Activated CD4-positive, alpha-beta T cell treated with anti-CD3 and anti-CD28 coated beads, Interleukin-2, amount 50 U/mL, for 48 hours (primary cell): Measurements from ENCODE around the gene NAPB.
"Not testable (repeated sequence)": the region's sequence is repeated elsewhere in the genome, so short reads cannot be mapped to it uniquely, and the experiment has no call there.

Source experiments
- DNase-seq, 2 experiments: peaks; one replicate each; pipeline ENCODE4 v3.0.0-alpha.2; 2020

NAPB gene

DNA sequence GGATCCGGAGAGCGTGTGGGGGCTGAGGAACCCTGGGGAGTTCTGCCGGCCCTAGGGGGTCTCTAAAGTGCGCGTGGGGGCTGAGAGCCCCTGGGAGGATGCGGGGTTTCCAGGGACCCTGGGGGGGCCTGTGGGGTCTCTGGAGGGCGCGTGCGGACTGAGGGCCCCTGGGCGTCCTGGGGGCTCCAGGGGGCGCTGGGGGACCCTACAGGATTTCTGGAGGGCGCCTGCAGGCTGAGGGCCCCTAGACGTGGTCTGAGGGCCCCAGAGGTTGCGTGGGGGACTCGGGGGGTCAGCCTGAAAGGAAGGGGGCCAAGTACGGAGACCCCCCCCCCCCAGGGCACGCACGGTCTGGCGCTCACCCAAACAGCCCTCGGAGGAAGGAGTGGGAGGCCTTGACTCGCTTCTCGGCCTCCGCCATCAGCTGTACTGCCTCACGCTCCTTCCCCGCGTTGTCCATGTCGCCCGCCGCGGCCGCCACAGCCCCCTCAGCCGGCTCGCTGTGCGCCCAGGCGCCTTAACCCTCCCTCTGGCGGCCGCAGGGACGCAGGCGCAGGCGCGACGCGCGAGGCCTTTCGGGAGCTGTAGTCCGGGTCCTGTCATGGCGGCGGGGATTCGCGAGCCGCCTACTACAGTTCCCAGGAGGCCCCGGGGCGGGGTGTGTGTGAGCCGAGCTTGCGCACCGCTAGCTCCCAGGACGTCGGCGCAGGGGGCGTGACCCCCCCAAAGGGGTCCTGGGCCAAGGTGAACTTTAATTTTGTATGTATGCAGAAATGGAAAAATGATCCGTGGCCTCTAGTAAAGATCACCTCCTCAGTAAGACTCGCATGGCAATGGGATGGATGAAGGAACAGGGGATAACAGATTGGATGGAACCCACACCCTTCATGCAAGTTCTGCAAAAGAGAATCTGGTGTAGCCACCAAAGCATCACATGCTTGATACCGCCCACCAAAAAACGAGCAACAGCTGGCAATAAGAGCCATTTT is at the start of gene NAPB:
Gene NAPB (minus strand): TSS at position 546 of the 989 bp plus-strand sequence. CDS start 86 bp downstream, at position 460.
- peak; percentile 91 to 93 for DNase-seq

DNA sequence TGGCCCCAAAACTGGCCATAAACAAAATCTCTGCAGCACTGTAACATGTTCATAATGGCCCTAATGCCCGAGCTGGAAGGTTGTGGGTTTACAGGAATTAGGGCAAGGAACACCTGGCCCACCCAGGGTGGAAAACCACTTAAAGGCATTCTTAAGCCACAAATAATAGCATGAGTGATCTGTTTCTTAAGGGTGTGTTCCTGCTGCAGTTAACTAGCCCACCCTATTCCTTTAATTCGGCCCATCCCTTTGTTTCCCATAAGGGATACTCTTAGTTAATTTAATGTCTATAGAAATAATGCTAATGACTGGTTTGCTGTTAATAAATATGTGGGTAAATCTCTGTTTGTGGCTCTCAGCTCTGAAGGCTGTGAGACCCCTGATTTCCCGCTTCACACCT is 45.7 kb upstream of the NAPB start:
- DNase-seq, result not testable (repeated sequence)

DNA sequence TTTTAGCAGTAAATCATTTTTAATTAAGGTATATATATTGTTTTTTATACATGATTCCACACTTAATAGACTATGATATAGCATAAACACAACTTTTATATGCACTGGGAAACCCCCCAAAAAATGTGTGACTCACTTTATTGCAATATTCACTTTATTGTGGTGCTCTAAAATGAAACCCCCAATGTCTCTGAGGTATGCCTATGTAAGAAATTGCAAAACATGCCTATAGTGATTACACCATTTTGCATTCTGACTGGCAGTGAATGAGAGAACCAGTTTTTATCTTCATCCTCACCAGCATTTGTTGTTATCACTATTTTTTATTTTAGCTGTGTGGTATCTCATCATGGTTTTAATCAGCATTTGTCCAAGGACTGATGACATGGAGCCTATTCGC is 39.9 kb upstream of the NAPB start:
- no peak for DNase-seq

DNA sequence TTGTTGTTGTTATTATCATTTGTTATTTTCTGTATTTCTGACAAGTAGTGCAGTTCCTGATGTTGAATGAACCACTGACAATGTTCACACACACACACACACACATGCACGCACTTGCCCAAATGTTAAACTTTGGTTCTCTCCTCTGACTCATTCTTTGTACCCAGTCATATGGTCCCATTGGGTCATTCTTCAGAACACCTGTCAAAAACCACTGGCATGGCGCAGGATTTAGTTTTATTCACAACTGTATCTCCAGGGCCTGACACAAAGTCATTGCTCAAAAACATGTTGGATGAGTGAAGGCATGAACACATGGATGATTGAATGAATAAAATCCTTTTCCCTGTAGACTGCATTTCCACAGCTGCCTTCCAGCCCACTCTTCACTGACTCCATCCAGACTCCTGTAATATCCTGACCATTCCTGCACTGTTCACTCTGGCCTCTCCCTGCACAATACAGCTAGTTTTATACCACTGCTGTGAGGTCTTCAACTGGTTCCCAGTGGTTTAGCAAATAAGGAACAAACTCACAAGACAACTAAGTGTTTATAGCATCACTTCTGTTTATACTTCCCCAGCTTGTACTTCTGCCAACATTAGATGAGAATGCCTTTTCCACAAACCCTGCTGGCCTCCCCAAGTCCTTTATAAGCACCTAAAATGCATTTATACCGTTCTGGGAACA is 38.3 kb upstream of the NAPB start:
- no peak for DNase-seq

DNA sequence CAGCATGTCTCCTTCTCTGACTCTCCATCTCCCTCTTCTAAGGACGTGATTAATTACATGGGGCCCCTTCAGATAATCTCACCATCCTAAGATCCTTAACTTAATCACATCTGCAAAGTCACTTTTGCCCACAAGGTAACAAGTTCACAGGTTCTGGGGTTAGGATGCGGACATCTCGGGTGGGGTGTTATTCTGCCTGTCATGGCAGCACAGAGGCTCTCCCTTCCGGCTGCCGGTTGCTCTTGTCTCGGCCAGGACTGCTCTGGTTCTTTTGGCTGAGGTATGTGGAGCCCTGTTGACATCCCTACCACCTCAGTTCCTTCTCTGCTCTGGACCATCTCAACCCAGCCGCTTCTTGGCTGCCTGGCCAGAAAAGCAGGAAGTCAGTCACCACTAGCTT is 35.6 kb upstream of the NAPB start:
- no peak for DNase-seq

DNA sequence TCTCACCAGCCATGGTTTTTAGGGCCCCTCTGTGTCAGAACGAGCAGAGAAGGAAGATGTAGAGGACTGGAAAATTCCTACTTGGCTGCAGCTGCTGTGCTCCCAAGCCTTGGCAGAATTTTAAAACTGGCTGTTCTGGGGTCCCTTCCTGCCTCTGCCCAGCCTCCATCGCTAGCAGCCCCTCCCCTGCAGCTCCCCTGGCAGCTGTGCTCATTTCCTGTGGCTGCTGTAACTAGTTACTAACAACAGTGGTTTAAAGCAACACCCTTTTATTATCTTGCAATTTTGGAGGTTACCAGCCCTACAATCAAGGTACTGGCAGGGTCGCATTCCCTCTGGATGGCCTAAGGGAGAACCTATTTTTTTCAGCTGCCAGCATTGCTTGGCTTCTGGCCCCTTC is 35.1 kb upstream of the NAPB start:
- DNase-seq, result no peak

DNA sequence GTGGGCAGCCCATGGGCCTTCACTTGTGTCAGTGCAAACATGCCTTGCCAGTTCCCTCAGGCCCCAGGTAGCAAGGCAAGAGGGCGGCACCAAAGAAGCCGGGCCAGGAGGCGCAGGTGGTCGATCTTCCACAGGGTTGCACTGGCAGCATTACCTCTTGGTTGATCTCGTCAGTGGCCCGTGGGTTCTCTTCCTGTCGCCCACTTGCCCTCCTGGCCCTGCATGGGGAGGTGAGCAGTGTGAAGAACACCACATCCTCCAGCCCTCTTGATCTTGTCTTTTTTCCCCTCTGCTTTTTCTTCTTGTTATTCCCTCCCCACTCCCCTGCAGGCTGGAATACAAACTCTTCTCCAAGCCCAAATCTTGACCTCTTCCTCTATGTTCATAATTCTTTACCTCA is 34.4 kb upstream of the NAPB start:
- DNase-seq, result no peak

DNA sequence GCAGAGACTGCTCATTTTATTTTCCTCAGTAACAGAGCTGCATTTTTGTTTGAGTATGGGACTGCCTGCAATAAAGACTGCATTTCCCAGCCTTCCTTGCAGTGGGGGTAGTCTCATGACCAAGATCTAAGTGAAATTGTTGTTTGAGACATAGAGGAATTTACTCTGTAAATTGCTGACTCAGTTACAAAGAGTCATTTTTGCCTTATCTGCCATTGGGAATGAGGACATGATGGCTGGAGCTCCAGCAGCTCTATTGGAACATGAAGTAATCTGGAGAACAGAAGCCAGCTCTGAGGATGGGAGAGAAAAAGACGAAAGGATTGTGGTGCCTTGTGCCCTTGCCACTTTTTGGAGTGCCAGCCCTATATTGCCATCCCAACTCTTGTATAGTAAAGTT is 33.5 kb upstream of the NAPB start:
- no peak for DNase-seq

DNA sequence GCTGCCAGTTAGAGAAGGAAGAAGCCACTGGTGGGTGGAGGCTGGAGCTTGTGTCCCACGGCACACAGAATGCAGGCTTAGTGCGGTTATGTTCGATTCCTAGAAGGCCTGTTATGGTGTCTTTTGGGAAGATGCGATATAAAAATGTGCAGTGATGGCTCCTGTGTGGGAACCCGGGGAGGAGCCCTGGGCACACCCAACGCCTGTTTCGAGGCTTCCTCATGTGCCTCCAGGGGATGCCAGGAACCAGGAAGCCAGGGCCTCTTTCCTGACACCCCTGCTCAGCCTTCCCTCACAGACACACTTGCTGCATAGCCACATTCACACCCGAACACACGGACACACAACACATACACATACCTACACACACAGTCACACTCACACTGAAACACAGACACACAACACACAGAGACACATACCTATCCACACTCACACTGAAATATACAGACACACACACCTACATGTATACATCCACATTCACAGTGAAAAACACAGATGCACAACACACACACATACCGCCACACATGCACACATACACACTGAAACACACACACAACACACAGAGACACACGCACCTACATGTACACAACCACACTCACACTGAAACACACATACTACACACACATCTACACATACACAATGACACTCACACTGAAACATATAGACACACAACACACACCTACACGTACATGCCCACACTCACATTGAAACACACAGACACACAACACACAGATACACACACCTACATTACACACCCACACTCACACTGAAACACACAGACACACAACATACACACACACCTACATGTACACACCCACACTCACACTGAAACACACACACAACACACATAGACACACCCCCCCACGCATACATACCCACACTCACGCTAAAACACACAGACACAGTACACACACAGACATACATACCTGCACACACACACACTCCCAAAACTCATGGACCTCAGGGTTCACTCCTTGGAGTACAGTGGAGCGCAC is 32.6 kb upstream of the NAPB start:
- DNase-seq, result no peak

DNA sequence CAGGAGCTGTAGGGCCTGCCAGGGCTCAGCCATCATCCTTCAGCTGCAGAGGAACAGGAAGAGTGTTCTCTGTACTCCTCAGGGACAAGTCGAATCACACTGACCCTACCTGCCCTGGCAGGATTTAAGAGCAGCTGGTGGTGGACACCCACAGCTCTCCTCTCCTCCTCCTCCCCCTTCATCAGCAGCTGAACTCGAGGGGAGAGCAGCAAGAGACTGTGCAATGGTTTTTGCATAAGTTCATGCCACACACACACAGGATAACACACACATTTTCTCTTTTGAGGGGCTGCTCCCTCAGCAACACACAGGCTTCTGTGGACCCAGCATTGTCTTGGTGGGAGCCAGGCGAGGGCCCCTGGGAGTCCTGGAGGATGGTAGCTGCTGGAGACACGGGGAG is 31.5 kb upstream of the NAPB start, which contains the start of gene CST11:
Gene CST11 (minus strand): TSS at position 101 of the 400 bp plus-strand sequence. CDS start 65 bp downstream, at position 36.
- DNase-seq, result no peak

DNA sequence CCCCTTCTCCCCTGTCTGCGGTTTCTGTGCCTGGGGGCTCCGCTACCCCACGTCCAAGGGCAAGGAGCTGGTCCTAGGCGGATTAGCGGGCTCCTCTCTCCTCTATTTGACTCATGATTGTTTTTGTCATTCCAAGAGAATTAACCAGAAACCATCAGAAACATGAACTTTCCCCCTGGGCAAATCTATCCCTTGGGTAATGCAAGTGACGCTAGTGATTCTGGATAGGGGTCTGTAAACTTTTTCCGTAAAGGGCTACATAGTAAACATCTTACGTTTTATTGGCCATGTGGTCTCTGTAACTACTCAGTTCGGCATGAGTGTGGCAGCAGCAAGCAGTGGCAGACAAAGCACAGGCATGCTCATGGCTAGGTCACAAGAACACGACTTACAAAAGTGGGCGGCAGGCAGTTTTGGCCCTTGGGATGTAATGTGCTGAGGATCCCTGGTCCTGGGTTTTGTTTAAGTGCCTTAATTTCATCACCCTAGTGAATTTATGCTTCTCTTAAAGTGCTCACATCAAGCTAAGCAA is 30.7 kb upstream of the NAPB start:
- DNase-seq, result no peak

DNA sequence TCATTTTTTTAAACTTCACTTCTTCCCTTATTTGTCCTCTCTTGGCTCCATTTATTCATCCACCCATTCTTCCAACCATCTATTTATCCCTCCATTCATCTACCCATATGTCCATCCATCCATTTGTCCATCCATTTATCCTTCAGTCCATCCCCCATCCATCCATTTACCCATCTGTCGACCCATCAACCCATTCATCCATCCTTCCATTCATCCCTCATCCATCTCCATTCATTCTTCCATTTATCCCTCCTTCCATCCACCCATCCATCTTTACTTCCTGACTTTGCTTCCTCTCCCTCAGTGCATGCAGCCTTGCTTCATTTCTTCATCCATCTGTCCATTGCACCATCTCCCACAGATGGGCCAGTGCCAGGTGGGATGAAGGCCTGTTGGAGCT is 29.6 kb upstream of the NAPB start:
- no peak for DNase-seq

DNA sequence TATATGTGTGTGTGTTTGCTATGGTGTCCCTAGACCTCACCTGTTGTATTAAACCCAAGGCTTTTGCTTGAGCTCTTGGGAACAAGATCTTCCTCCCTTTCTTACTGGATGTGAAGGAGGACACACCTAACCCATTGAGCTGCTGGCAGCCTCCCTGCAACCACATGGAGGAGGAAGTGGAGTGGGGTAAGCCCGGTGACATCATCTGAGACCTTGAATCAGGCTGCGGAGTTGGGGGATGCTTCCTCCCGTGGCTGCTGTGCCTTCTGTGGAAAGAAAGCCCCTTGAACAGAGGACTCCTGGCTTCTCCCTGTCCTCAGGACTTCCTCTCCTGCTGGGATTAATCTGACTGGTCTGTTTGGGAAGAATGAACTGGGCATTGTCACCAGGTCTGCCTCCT is 28.1 kb upstream of the NAPB start:
- DNase-seq, result no peak

DNA sequence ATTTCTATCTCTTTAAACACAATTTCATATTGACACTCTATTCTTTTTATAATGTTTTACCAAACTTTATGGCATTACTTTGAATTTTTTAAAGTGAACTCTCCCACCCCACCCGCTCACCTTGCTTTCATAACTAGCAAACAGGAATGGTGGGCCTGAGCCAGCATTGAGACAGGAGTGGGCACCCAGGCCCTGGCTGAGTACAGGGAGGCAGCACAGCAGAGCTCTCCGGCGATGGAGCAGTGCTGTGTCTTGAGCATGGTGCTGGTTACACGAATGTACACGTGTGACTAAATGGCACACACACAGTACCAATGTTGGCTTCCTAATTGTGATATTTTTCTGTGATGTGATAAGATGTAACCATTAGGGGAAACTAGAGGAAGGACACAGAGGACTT is 26.9 kb upstream of the NAPB start:
- DNase-seq, result no peak

DNA sequence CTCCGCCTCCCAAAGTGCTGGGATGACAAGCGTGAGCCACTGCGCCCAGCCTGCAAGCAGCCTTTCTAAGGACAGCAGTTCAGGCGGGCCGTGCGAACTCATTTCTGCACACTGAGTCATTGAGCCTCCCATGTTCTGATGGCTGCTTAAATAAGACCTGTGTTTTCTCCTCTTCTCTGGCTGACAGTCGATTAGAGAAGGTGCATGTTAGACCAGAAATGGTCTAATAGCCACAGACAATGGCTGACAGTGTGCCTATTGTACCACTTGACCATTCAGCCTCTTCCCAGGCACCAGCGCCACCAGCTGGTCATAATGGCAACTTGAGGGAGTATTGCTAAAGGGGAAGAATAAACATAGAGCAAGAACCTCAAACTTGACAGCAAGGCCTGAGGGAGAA is 25.2 kb upstream of the NAPB start:
- DNase-seq, result peak; percentile 56 to 60

DNA sequence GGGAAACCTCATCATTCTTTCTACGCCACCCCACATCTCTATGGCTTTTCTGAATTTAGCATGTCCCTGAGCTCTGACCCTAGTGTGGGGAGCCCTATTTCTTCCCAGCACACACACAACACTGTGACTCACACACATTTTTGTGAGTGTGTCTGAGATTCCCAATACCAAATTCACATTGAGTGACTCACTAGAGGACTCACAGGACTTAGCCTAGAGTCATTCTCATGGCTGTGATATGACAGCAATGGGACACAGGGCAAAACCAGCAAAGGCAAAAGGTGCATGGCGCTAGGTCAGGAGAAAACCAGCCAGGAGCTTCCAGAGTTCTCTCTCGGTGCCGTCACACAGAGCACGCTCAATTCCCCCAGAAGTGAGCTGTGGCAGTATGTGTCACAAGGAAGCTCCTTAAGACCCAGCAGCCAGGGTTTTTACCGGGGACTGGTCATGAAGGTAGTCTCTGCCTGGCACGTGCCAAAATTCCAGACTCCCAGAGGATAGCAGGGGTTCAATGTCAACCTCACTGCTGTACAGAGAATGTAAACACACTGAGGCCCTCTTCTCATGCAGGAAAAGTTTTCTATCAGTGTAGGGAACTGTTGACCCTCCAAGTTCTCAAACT is 24.4 kb upstream of the NAPB start:
- DNase-seq, result no peak

DNA sequence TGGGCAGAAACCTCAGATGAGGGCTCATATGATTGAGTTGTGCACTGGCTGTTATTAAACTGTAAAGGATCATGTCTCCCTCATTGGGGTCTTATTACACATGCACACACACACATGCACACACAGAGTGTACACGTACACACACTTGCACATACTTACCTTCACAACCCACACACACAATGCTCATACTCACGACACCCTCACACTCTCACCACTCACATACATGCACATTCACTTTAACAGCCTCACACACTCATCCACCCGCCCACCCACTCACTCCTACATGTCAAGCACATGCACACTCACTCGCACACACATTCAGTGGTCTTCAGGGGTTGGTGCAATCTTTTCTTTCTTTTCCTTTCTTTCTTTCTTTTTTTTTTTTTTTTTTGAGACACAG is 23.6 kb upstream of the NAPB start:
- no peak for DNase-seq

DNA sequence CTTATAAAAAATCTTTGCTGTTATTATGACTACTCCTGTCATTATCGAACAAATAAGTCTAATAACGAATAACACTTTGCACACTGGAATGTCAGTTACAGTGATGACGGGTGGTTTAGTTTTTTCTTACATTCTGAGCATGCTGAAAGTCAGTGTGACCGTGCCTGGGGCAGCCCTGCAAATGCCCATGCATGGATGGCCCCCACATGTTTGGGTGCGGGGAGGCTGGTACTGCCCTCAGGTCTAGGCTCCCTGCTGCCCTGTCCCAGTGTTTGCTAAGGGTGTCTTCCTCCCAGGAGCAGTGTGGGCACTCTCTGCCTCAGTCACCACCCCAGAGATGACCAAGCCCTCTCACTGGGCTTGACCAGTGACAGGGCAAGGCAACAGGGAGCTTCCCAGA is 21.1 kb upstream of the NAPB start:
- no peak for DNase-seq

DNA sequence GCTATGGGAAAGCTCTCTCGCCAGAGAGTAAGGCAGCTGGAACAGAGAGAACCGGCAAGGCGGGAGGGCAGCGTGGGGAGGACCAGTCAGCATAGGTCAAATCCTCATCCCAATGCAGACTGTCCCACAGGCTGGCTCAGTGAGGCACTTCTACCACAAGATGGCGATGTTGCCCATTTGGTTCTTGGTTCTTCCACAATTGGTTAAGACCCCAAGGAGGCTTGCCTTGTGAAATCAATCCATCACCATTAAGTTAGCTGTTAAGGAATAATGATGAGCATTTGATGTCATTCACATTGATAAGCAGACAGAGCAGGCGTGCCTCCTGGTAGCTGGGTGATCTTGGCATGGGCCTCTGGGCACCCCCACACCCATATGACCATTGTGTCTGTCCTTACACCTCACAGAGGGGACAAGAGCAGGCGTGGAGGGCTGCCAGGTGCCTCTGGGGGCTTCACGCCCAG is 20.6 kb upstream of the NAPB start:
- DNase-seq, result peak; percentile 68 to 73

DNA sequence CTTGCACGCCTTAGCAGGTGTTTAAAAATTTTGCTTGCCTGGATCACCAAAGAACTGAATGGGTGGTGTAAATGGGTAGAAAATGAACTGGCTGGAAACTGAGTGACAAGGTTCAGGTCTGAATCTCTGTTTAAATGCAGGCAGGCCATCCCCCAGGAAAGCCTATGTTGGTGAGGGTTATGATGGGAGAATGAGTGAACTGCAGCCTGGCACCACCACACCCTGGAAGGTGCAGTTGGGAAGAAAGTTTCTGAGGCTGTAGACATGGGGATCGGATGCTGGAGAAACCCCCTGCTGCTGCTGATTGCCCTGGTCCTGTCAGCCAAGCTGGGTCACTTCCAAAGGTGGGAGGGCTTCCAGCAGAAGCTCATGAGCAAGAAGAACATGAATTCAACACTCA is 18.7 kb upstream of the NAPB start:
- no peak for DNase-seq

DNA sequence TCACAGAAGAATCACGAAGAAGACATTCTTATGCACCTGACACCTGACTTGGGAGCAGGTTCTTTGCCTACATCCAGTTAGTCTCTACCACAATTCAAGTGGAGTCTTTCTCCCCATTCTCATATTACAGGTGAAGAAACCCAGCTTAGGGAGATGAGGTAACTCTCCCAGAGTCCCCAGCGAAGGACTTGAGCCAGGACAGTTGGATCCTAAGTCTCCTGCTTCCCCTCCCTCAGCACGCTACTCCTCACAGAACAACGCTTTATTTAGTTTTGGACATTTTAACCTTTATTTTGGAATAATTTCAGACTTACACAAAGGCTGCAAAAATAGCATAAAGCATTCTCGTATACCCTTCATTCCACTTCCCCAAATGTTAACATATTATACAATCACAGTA is 17.4 kb upstream of the NAPB start:
- DNase-seq, result no peak
